ENCODE results near the gene H6PD. TPM values are rescaled to one million over a fixed set of nuclear protein-coding genes. Genes with fewer than 3 reads are reported as not detected.

H6PD gene
- total RNA-seq, 2 donors from 2014 or later = 35.0 to 41.0 TPM

- H3K36me3 ChIP-seq = no peaks in the 10 kb centered on the region
- H3K4me3 ChIP-seq = peak overlapping the region; percentile 21 to 28
- DNase-seq (ENCODE audit: low spot score) = no peak
- TF ChIP-seq CTCF (IDR thresholded peaks at IDR 0.05) = no peak
- H3K9me3 ChIP-seq = no peaks in the 10 kb centered on the region
- no peaks in the 10 kb centered on the region for H3K27me3 ChIP-seq
- H3K4me1 ChIP-seq = peaks cover 0 to 80% of the 10 kb centered on the region in 2 donors
- peak overlapping the region; percentile 90 to 93 for H3K27ac ChIP-seq
Measured at GRCh38 chr1:9243066-9243739, 8.6 kb downstream of the H6PD start.

- Histone ChIP-seq H3K4me3 (no peak overlapping the region), H3K36me3 (no peaks in the 10 kb centered on the region), H3K27ac (peak overlapping the region; percentile 90 to 93), H3K9me3 (no peaks in the 10 kb centered on the region), H3K27me3 (no peaks in the 10 kb centered on the region), H3K4me1 (peaks cover 0 to 80% of the 10 kb centered on the region in 2 donors)
- no peak for DNase-seq (ENCODE audit: low spot score)
- no peak for TF ChIP-seq CTCF (IDR thresholded peaks at IDR 0.05)
Measured at GRCh38 chr1:9244501-9245229, 10.1 kb downstream of the H6PD start.

- no peaks in the 10 kb centered on the region for H3K36me3 ChIP-seq
- peak overlapping the region; percentile 90 to 93 for H3K27ac ChIP-seq
- no peak for DNase-seq (ENCODE audit: low spot score)
- no peaks in the 10 kb centered on the region for H3K9me3 ChIP-seq
- peaks cover 0 to 80% of the 10 kb centered on the region in 2 donors for H3K4me1 ChIP-seq
- H3K4me3 ChIP-seq = no peak overlapping the region
- H3K27me3 ChIP-seq = no peaks in the 10 kb centered on the region
- TF ChIP-seq CTCF (IDR thresholded peaks at IDR 0.05) = no peak
Measured at GRCh38 chr1:9245230-9245619, 10.7 kb downstream of the H6PD start.

- no peaks in the 10 kb centered on the region for H3K9me3 ChIP-seq
- no peak for DNase-seq (ENCODE audit: low spot score)
- peak overlapping the region; percentile 90 to 93 for H3K27ac ChIP-seq
- H3K4me3 ChIP-seq = no peak overlapping the region
- H3K36me3 ChIP-seq = no peaks in the 10 kb centered on the region
- peaks cover 0 to 82% of the 10 kb centered on the region in 2 donors for H3K4me1 ChIP-seq
- no peak for TF ChIP-seq CTCF (IDR thresholded peaks at IDR 0.05)
- no peaks in the 10 kb centered on the region for H3K27me3 ChIP-seq
Measured at GRCh38 chr1:9245661-9246060, 11.1 kb downstream of the H6PD start.

- no peak for TF ChIP-seq CTCF (IDR thresholded peaks at IDR 0.05)
- Histone ChIP-seq H3K27ac (peak overlapping the region; percentile 82 to 84), H3K4me1 (peaks cover 0 to 82% of the 10 kb centered on the region in 2 donors)
Measured at GRCh38 chr1:9246215-9246614, 11.6 kb downstream of the H6PD start.

More at GRCh38 chr1:9246215-9246614, 11.6 kb downstream of the H6PD start:
- Histone ChIP-seq H3K9me3 (no peaks in the 10 kb centered on the region), H3K4me3 (no peak overlapping the region), H3K27me3 (no peaks in the 10 kb centered on the region), H3K36me3 (no peaks in the 10 kb centered on the region)
- DNase-seq (ENCODE audit: low spot score) = no peak

Measured in right atrium auricular region (tissue), 2 donors.